Lower leg skin (tissue), 4 donors: ENCODE results near the gene ADAMTSL1. TPM values are rescaled to one million over a fixed set of nuclear protein-coding genes. Genes with fewer than 3 reads are reported as not detected.
A peak's percentile ranks its signal among the peaks of the same experiment; 100 is the strongest.

Experiments used
- DNase-seq, 2 donors: peaks; one replicate each; pipeline ENCODE4 v3.0.0-alpha.2; 2019; ENCODE audit warnings: low spot score in 2 of 2
- H3K4me3 ChIP-seq: fragments of 200-600 bp; sonication (generic); 2 replicates; pipeline ENCODE4 v1.5.1; 2017; ENCODE audit warnings: mild to moderate bottlenecking, low read depth; ENCODE audit not compliant: poor library complexity, severe bottlenecking
- CTCF ChIP-seq, 3 donors: fragments of 450-650 bp; IDR thresholded peaks; one replicate each; pipeline ENCODE4 v1.5.1; 2016; ENCODE audit warnings: antibody characterized with exemption in 3 of 3, mild to moderate bottlenecking in 3 of 3, moderate library complexity in 2 of 3
- POLR2A ChIP-seq, 2 donors: fragments of 450-650 bp; IDR thresholded peaks; one replicate each; pipeline ENCODE4 v1.6.1; 2016 to 2017; ENCODE audit warnings: antibody characterized with exemption in 2 of 2, mild to moderate bottlenecking in 1 of 2, moderate library complexity in 1 of 2
- WGBS, 2 donors: methylation state at CpG; one replicate each; pipeline ENCODE4 v1.1.5; 2018; 5-methylcytosine and 5-hydroxymethylcytosine counted together
- intact Hi-C: fragments of 100-400 bp; cut with DNase I; formaldehyde crosslinking; loops from one replicate; pipeline ENCODE4 v1.15.0; 2023; ENCODE audit warnings: low total_unique reads
- total RNA-seq, 4 donors: library from RNA; depleted of rRNA; stranded (reverse); fragments of >200 nt; gene quantifications; one replicate each; pipeline ENCODE4 v1.1.0, GENCODE V29; 2016

Gene ADAMTSL1
- total RNA-seq, 4 donors from 2014 or later = 1.2 to 3.6 (median 1.9) TPM

- H3K4me3 ChIP-seq = no peak overlapping the region
- DNase-seq = no peak
- intact Hi-C loops = no loop called here
- TF ChIP-seq POLR2A (IDR thresholded peaks at IDR 0.05) = no peak
- TF ChIP-seq CTCF (IDR thresholded peaks at IDR 0.05) = no peak
- 64 to 79% methylated on average over 7 of the region's 7 CpGs for WGBS, 2 donors
These were observed 13.7 kb downstream of the ADAMTSL1 start for GRCh38 chr9:18487611-18488010.

- no peak for DNase-seq
- 66 to 88% methylated on average over 2 of the region's 2 CpGs for WGBS, 2 donors
- intact Hi-C loops = no loop called here
- H3K4me3 ChIP-seq = no peak overlapping the region
- TF ChIP-seq POLR2A (IDR thresholded peaks at IDR 0.05) (no peak), CTCF (IDR thresholded peaks at IDR 0.05) (no peak)
These were observed 14.9 kb downstream of the ADAMTSL1 start for GRCh38 chr9:18488886-18489285.

- intact Hi-C loops = no loop called here
- 61 to 77% methylated on average over 2 of the region's 2 CpGs for WGBS, 2 donors
- H3K4me3 ChIP-seq = no peak overlapping the region
- no peak for DNase-seq
- no peak for TF ChIP-seq POLR2A (IDR thresholded peaks at IDR 0.05)
- TF ChIP-seq CTCF (IDR thresholded peaks at IDR 0.05) = no peak
These were observed 15.9 kb downstream of the ADAMTSL1 start for GRCh38 chr9:18489861-18490260.

- intact Hi-C loops = no loop called here
- TF ChIP-seq CTCF (IDR thresholded peaks at IDR 0.05) = no peak
- TF ChIP-seq POLR2A (IDR thresholded peaks at IDR 0.05) = no peak
- no peak overlapping the region for H3K4me3 ChIP-seq
- WGBS, 2 donors = 35 to 53% methylated on average over 7 of the region's 7 CpGs
- peak; percentile 54 to 89 for DNase-seq
These were observed 16.9 kb downstream of the ADAMTSL1 start for GRCh38 chr9:18490641-18491370.

- intact Hi-C loops = no loop called here
- no peak for TF ChIP-seq POLR2A (IDR thresholded peaks at IDR 0.05)
- TF ChIP-seq CTCF (IDR thresholded peaks at IDR 0.05) = no peak
- no peak overlapping the region for H3K4me3 ChIP-seq
- no peak for DNase-seq
These were observed 18.7 kb downstream of the ADAMTSL1 start for GRCh38 chr9:18492612-18493011.
